Stimulated activated CD4-positive, alpha-beta T cell treated with anti-CD3 and anti-CD28 coated beads, Interleukin-4, amount 100 ng/mL, for 24 hours (primary cell): ENCODE results near the gene TUBGCP2.
A peak's percentile ranks its signal among the peaks of the same experiment; 100 is the strongest.

Experiments used
- DNase-seq: peaks from one replicate; pipeline ENCODE4 v3.0.0-alpha.2; 2020

TUBGCP2 gene, protein sequence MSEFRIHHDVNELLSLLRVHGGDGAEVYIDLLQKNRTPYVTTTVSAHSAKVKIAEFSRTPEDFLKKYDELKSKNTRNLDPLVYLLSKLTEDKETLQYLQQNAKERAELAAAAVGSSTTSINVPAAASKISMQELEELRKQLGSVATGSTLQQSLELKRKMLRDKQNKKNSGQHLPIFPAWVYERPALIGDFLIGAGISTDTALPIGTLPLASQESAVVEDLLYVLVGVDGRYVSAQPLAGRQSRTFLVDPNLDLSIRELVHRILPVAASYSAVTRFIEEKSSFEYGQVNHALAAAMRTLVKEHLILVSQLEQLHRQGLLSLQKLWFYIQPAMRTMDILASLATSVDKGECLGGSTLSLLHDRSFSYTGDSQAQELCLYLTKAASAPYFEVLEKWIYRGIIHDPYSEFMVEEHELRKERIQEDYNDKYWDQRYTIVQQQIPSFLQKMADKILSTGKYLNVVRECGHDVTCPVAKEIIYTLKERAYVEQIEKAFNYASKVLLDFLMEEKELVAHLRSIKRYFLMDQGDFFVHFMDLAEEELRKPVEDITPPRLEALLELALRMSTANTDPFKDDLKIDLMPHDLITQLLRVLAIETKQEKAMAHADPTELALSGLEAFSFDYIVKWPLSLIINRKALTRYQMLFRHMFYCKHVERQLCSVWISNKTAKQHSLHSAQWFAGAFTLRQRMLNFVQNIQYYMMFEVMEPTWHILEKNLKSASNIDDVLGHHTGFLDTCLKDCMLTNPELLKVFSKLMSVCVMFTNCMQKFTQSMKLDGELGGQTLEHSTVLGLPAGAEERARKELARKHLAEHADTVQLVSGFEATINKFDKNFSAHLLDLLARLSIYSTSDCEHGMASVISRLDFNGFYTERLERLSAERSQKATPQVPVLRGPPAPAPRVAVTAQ

GRCh38 chr10:133308421-133309099 lies at the start of gene TUBGCP2, which contains the start of gene ZNF511:
TUBGCP2 (minus strand) TSS chr10:133308872; CDS start chr10:133302941, 5,931 bp downstream.
ZNF511 (plus strand) TSS chr10:133308914; CDS start chr10:133308944, 30 bp downstream.
- peak; percentile 88 for DNase-seq

DNA sequence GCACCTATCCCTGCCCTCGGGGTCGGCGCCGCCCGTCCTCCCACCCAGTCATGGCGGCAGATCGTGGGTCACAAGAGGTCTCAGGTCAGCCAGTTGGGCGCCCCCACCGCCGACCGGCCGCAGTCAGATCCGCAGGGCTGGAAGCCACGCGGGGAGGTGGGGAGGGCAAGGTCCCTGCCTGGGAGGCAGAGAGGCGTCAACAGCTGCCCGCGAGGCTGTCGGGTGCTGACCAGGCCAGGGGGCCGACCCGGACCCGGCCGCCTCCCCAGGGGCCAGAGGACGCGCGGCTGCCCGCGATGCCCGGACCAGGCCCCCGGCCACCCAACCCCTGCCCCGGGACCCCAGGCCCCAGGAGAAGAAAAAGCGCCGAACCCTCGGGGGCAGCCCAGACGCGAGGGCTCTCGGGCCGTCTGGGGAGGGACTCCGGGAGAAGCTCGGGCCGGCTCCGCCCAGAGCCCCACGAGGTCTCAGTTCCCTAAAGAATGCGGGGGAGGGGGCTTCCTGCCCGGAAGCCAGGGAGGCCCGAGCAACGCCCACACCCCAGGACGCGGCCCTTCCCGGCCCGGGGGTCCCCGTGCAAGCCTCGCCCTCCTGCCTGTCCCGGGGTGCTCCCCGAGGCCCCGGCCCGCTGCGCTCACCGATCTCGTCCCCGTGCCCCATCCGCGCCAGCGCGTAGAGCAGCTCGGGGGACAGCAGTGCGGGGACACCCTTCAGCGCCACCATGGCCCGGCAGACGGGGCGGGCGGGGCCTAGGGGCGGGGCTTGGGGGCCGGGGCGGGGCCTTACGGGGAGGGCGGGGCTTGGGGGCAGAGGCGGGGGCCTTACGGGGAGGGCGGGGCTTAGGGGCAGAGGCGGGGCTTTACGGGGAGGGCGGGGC lies 48.9 kb upstream of the TUBGCP2 start, which contains the start of gene FUOM:
TSS of gene FUOM (minus strand) at position 735 of the 877 bp plus-strand sequence. CDS start at position 723, 12 bp downstream.
- DNase-seq: peak; percentile 75

DNA sequence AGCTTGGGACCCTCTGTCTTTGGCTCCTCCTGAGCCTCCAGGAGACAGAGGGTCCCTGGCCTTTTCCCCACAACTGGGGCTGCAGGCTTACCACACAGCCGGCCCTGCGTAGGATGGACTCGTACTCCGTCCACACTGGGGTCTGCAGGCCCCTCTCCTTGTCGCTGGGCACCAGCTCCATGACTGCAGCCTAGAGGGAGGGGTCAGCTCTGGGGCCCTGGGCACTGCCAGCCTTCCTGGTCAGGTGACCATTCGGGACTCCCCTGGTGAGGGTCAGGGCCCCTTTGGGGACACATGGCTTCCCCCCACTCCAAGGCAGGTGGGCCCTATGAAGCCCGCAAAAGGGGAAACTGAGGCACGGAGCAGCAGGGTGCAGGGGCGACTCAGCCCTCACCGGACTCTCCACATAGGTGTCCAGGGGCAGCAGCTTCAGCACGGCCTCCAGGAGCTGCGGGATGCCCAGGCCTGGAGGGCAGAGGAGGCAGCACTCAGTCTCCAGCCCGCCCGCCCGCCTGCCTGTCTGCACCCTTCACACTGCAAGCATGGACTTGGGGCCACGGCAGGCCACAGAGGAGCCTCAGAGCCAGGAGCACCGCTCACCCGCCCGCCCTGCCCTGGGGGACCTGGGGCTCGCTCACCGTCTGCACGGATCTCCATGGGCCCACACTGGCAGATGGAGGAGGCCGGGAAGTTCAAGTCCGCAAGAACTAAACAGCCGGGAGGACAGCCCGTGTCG lies 48.0 kb upstream of the TUBGCP2 start:
- DNase-seq: no peak

DNA sequence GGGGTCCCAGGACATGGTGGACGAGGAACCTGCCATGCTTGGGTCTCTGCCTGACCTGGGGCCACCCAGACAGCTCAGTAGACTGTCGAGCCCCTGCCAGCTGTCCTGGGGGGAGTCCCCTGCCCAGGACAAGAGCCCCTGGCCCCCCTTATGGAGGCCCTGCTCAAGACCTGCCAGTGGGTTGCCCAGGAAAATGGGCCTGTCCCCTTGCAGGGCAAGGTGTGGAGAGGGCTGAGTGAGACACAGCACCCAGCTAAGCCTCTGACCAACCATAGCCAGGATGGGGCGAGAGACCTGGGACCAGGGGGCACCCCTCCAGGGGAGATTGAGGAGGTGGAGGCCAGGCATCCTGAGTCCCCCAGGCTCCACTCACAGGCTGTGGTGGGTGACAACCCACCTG lies 47.3 kb upstream of the TUBGCP2 start:
- no peak for DNase-seq

GRCh38 chr10:133355266-133355665 lies 46.6 kb upstream of the TUBGCP2 start:
- no peak for DNase-seq

- no peak for DNase-seq
Observed at GRCh38 chr10:133354672-133355240, 46.1 kb upstream of the TUBGCP2 start.

GRCh38 chr10:133353988-133354605 lies 45.4 kb upstream of the TUBGCP2 start:
- no peak for DNase-seq

DNA sequence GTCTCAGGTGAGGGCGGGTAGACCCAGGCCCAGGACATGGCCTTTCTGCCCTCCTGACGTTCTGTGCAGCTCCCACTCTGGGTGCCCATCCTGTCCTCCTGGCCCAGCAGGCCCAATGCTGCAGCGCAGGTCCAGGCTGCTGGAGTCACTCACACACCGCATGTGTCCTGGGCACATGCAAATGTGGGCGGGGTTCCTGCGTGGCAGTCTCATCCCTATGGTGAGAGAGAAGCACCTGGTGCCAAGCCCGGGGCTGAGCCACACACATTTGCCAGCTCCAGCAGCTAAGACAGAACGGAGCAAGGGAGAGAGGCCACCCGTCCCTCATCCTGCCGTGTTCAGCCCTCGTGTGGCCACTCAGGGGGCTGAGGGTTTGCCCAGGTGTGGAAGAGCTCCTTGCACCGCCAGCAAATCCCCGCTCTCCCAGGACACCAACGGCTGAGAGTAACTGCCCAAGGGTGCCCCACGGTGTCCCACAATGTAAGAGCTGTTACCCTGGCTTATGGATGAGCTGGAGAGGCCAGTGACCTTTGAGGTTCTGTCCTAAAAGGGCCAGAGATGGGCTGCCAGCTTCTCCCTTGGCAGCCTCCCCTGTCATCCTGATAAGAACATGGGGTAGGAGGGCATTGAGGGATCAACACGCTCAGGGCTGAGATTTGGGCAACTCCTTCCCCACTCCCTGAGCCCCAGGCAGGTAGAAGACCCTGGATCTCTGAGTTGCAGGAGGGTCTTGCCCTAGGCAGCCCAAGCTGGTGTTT lies 44.7 kb upstream of the TUBGCP2 start:
- no peak for DNase-seq

DNA sequence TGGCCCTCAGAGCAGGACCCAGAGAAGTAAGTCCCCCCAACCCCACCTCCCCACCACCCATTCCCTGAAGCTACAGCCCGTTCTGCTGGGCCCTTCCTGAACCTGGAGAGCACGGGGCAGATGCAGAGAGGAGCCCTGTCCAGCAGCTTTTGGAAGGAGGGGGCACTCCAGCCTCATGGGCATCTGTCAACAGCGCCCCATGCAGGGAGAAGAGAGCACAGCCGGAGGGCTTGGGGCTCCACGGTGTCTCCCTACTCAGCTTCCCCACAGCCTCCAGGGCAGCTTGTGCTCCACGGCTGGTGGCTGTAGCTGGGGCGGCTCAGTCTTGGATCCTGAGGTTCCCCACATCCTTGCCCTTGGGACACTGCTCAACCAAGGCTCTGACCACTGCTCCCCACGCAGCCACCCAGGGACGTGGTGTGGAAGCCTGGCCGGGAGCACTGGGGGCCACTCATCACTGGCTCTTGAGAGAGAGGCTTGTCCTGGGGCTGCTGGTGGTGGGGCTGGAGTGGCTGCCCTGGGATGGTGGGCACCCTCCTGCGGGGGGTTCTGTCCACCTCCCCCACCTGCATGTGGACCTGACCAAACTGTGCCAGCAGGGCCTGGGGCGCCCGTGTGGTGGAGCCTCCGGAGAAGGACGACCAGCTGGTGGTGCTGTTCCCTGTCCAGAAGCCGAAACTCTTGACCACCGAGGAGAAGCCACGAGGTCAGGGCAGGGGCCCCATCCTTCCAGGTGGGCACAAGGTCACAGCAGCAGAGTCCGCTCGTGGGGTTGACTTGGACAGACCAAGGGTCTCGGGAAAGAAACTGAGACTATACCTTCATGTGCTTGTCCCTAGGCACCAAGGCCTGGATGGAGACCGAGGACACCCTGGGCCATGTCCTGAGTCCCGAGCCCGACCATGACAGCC lies 43.0 kb upstream of the TUBGCP2 start:
- DNase-seq: no peak

DNA sequence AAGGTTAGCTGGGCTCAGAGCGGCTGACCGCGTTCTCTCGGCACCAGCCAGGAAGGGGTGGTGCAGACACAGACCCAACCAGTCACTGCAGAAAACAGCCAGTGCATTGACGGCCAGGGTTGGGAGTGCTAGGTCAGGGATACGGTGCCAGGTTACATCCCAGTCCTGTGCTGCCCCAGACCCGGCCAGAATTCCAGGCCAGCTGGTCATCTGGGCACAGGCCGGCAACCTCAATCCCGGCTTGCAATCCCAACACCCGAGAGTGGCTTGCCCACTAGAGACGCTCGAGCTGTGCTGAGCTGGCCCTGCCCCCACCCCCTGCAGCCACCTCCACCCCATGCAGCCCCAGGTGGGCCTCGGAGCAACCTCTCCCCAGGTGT lies 42.3 kb upstream of the TUBGCP2 start:
- DNase-seq: no peak

- no peak for DNase-seq
Observed at GRCh38 chr10:133350283-133350949, 41.7 kb upstream of the TUBGCP2 start.

DNA sequence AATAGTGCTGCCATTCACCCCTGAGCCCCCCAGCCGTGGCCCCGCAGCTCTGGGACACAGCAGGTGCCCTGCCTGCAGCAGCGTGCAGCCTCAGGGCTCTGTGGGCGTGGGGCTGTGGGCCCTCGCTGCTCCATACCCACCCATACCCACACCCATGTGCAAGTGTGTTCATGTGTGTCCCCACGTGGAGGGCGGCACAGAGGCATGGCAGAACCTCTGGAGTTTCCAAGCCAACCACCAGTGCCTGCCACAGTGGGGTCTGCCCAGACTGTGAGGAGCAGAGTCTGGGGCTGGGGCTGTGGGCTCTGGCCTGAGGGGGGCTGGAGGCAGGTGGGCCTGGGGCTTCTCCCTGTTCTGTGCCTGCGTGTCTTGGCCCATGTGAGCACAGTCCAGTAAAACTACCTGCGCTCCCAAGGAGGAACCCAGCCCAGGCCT lies 40.9 kb upstream of the TUBGCP2 start:
- no peak for DNase-seq

DNA sequence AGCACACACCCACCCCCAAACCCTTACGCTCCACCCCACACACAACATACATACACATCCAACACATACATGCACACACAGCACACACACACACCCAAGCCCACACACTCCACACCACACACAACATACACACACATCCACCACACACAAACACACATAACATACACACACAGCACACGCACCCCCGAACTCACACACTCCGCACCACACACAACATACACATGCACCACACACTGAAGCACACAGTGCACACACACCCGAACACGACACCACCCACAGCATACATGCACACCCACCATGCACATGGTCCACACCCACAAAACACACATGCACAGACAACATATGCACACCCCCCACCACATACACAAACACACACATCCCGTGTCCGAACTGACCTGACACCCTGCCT lies 40.5 kb upstream of the TUBGCP2 start:
- DNase-seq: no peak

DNA sequence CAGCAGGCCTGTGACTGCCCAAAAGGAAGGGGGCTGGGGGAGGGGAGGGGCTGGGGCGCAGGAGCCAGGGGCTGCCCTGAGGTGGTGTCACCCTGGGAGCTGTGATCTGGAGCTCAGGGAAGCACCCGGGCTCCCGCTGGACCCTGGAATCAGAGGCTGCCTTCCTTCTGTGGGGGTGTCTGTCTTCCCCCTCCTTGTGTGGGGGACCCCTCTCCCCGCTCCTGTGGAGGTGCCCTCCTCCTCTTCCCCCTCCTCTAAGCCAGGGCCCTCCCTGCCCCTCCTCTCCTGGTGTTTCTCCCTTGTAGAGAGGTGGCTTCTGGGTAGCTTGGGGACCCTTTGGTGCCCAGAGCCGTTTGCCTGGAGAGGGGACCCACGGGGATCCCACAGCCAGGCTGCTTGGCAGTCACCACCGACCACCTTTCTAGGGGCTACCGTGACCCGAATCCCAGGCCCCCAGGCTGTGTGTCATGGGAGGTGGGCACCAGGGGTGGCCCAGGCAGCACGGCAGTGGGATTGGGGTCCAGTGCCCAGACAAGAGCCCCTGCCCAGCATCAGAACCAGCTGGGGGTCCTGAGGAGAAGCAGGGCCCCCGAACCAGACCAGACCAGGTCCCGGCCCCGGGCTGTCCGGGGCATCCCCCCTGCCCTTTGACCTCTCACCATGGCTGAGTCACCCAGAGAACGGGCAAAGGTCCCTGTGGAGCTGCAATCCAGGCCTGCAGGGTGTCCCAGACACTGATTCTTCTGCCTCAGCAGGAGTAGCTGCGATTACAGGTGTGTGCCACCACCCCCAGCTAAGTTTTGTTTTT lies 39.2 kb upstream of the TUBGCP2 start:
- DNase-seq: no peak

DNA sequence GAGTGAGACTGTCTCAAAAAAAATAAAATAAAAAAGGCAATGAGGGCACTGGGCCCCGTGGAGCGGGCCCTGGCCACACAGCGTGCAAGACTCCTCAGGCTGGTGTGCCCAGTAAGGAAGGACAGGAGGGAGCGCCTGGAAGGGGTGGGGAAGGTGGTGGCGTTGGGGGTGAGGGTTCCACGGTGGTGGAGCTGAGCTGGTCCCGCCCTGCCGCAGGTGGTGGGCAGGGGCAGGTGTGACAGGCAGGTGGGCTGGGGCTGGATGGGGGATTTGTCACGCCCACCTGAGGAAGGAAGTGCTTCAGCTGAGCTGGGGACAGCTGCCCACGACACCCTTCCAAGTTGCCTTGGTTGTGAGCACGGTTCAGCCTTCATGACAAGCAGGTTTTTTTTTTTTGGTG lies 37.7 kb upstream of the TUBGCP2 start:
- DNase-seq: no peak

DNA sequence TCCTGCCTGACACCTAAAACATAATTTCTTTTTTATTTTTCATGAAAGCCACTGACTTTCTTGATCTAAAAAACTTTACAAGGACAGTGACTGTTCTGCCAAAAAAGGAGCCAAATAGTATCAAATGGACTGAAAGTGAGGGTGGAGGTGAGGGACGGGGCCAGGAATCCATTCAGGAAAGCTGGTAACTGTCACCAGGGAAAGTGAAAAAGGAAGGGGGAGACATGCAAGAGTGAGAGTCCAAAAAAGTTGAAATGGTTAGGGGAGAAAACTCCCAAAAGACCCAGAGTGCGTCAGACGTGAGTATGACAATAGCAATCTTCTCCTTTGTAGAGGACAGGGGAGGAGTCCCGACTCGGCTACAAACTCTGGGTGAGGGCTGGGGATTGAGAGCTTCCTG lies 35.6 kb upstream of the TUBGCP2 start:
- DNase-seq: no peak

- no peak for DNase-seq
Observed at GRCh38 chr10:133343558-133343957, 34.9 kb upstream of the TUBGCP2 start.
